ENCODE measurements around the gene TARP.

The TARP gene

GRCh38 chr7:38311329-38311937 is 38.0 kb upstream of the TARP start:
- DNase-seq (ENCODE audit: extremely low read depth, low read depth): no peak
- TF ChIP-seq, protein P1, sequence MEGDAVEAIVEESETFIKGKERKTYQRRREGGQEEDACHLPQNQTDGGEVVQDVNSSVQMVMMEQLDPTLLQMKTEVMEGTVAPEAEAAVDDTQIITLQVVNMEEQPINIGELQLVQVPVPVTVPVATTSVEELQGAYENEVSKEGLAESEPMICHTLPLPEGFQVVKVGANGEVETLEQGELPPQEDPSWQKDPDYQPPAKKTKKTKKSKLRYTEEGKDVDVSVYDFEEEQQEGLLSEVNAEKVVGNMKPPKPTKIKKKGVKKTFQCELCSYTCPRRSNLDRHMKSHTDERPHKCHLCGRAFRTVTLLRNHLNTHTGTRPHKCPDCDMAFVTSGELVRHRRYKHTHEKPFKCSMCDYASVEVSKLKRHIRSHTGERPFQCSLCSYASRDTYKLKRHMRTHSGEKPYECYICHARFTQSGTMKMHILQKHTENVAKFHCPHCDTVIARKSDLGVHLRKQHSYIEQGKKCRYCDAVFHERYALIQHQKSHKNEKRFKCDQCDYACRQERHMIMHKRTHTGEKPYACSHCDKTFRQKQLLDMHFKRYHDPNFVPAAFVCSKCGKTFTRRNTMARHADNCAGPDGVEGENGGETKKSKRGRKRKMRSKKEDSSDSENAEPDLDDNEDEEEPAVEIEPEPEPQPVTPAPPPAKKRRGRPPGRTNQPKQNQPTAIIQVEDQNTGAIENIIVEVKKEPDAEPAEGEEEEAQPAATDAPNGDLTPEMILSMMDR (IDR thresholded peaks at IDR 0.05; ENCODE audit: low read depth, low read length, missing control alignments): no peak
- peak overlapping the region; percentile 33 for H3K4me3 ChIP-seq (replicated peaks; ENCODE audit: low read depth, low read length)

DNA sequence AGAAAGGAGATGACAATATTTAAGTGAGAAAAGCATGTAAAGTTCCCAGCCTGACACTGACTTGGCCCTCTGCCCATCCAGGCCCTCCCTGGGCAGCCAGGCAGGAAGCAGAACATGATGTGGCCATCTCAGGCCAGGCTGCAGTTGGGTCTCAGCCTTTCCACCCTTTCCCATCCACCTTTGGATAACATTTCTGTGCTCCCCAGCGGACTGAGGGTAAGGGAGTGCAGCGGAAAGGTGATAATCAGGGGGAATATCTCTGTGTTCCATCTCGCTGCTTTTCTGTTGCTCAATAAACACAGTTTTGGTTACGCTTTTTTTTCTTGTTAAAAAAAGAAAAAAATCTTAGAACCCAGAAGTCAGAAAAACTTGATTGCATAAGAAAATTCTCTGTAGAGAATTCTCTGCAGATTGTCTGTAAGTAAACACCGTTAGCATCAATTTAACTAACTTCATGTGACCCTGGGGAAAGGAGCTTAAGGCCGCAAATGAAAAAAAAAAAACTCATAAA is 37.2 kb upstream of the TARP start:
- peak overlapping the region; percentile 33 for H3K4me3 ChIP-seq (replicated peaks; ENCODE audit: low read depth, low read length)

GRCh38 chr7:38309555-38309954 is 36.1 kb upstream of the TARP start:
- H3K4me3 ChIP-seq (replicated peaks; ENCODE audit: low read depth, low read length): no peak overlapping the region
- TF ChIP-seq, protein P1 (IDR thresholded peaks at IDR 0.05; ENCODE audit: low read depth, low read length, missing control alignments): no peak
- DNase-seq (ENCODE audit: extremely low read depth, low read depth): no peak

More for the DNA sequence above, 37.2 kb upstream of the TARP start:
- TF ChIP-seq, protein P1 (IDR thresholded peaks at IDR 0.05; ENCODE audit: low read depth, low read length, missing control alignments): no peak
- DNase-seq (ENCODE audit: extremely low read depth, low read depth): no peak

- TF ChIP-seq, protein P1 (IDR thresholded peaks at IDR 0.05; ENCODE audit: low read depth, low read length, missing control alignments): no peak
- no peak for DNase-seq (ENCODE audit: extremely low read depth, low read depth)
- no peak overlapping the region for H3K4me3 ChIP-seq (replicated peaks; ENCODE audit: low read depth, low read length)
These were observed 34.7 kb upstream of the TARP start for GRCh38 chr7:38308140-38308539.

- DNase-seq (ENCODE audit: extremely low read depth, low read depth): no peak
- TF ChIP-seq, protein P1 (IDR thresholded peaks at IDR 0.05; ENCODE audit: low read depth, low read length, missing control alignments): no peak
- H3K4me3 ChIP-seq (replicated peaks; ENCODE audit: low read depth, low read length): no peak overlapping the region
These were observed 34.2 kb upstream of the TARP start for GRCh38 chr7:38307640-38308039.

DNA sequence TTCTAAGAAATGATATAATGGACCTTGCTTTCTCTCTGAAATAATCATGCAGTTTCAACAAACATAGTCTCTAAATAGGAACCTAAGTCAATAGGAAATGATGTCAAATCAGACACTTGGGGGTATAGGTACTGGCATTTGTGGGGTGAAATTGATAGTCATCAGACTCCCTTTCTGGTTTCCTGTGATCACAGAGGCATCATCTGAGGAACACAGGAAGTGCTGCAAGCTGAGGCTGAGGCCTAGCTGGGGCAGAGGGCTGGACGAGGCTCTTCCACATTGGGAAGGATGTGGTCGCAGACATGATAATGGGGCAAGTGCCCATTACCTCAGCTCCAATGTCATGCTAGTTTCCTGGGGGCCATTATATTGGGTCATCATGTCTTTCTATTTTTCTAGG is 33.5 kb upstream of the TARP start:
- no peak overlapping the region for H3K4me3 ChIP-seq (replicated peaks; ENCODE audit: low read depth, low read length)
- no peak for DNase-seq (ENCODE audit: extremely low read depth, low read depth)
- TF ChIP-seq, protein P1 (IDR thresholded peaks at IDR 0.05; ENCODE audit: low read depth, low read length, missing control alignments): no peak

- no peak overlapping the region for H3K4me3 ChIP-seq (replicated peaks; ENCODE audit: low read depth, low read length)
- TF ChIP-seq, protein P1 (IDR thresholded peaks at IDR 0.05; ENCODE audit: low read depth, low read length, missing control alignments): no peak
- no peak for DNase-seq (ENCODE audit: extremely low read depth, low read depth)
These were observed 32.7 kb upstream of the TARP start for GRCh38 chr7:38306171-38306570.
